Globus pallidus (tissue), 1 donor: ENCODE data around the gene NLN.
"Not testable (repeated sequence)": the region's sequence is repeated elsewhere in the genome, so short reads cannot be mapped to it uniquely, and the experiment has no call there.

ENCODE experiments used
- DNase-seq: peaks from one replicate; pipeline ENCODE4 v3.0.0-alpha.2; 2015; ENCODE audit warnings: low spot score

Gene NLN

GRCh38 chr5:65721720-65722574, at the start of gene NLN, which contains the start of gene SGTB:
TSS of gene NLN (plus strand) at chr5:65722205. CDS start at chr5:65722374, 169 bp downstream.
TSS of gene SGTB (minus strand) at chr5:65722109. CDS start at chr5:65720807, 1,302 bp downstream.
- DNase-seq = peak; percentile 88

GRCh38 chr5:65672796-65673195, 49.2 kb upstream of the NLN start:
- no peak for DNase-seq

DNA sequence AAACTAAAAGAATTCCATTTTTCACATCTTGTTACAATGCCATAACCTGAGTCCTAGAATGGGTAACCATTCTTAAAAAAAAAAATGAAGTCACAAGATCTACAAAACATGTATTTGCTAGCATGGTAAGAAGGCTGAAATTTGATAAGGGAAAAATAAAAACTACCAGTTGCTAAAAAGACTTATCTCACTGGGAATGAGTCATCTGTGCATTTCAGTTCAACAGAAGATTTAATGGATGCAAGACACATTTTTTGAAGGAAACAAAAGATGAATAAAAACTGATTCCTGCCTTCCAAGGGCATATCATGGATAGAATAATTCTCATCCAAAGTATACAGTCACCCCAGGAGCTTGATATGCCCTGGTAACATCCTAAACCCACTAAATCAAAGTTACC, 47.3 kb upstream of the NLN start:
- DNase-seq = no peak

- not testable (repeated sequence) for DNase-seq
These were observed 45.9 kb upstream of the NLN start for GRCh38 chr5:65676056-65676455.

DNA sequence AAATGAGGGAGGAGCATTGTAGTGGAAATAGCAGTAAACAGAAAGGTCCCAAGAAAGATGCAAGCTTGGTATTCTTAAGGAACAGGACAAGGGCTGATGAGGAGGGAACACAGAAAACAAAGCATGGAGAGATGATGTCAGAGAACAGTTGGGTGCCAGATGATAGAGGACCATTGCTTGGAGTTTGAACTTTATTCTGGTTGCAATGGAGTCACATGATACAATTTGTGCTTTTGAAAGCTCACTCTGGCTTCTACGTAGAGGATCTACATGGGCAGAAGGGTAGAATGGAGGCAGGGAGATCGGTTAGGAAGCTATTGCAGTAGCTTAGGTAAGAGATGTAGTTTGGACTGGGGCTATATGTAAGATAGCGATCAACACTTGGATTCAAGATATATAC, 39.9 kb upstream of the NLN start:
- no peak for DNase-seq

GRCh38 chr5:65693121-65693520, 28.9 kb upstream of the NLN start:
- DNase-seq = no peak

- peak; percentile 11 for DNase-seq
These were observed 26.7 kb upstream of the NLN start for GRCh38 chr5:65695162-65695755.

GRCh38 chr5:65695896-65696295, 26.1 kb upstream of the NLN start:
- peak; percentile 87 for DNase-seq

GRCh38 chr5:65696892-65697291, 25.1 kb upstream of the NLN start:
- peak; percentile 12 for DNase-seq

DNA sequence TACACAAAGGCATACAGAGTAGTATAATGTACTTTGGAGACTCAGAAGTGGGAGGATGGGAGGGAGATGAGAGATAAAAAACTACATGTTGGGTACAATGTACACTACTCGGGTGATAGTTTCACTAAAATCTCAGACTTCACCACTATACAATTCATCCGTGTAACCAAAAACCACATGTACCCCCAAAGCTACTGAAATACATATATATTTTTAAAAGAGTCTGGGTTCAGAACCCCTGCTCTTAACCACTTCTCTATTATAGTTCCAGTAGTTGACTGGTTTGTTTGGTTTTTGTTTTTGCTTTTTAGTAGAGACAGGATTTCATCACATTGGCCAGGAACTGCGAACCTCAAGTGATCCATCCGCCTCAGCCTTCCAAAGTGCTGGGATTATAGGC, 22.7 kb upstream of the NLN start:
- no peak for DNase-seq

GRCh38 chr5:65702036-65702435, 20.0 kb upstream of the NLN start:
- no peak for DNase-seq

GRCh38 chr5:65704621-65705239, 17.3 kb upstream of the NLN start:
- no peak for DNase-seq

DNA sequence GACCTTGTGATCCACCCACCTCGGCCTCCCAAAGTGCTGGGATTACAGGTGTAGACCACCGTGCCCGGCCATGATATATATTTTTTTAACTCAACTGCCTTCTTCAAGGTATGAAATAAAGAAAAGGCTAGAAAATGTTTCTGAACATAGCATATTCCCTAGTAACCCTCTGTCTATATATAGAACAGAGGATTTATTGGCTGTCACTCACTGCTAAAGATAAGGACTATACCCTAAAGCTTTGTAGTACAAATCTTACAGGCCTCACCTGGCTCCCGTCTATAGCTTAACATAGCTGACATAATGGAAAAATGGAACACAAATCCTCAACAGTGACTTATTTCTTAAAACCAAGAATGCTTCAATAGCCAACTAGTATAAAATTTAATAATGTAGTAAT, 14.3 kb upstream of the NLN start:
- DNase-seq = no peak

DNA sequence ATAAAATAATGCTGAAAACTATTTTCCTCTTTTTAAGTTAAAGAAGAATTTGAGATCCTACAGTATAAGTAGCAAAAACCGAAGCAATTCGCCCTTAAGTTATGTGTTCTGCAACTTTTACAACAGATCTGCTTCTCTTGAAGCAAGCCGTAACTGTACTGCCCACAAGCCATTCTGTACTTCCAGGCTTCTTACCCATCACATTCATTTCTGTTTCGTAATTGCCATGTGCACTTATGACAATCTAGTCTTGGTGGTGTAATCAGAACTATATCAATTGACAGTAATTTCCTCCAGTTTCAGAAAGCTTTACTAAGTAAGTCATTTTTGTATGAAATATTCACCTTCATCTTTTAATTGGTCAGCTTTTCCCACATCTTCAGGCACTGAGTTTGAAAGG, 13.9 kb upstream of the NLN start:
- DNase-seq = no peak

DNA sequence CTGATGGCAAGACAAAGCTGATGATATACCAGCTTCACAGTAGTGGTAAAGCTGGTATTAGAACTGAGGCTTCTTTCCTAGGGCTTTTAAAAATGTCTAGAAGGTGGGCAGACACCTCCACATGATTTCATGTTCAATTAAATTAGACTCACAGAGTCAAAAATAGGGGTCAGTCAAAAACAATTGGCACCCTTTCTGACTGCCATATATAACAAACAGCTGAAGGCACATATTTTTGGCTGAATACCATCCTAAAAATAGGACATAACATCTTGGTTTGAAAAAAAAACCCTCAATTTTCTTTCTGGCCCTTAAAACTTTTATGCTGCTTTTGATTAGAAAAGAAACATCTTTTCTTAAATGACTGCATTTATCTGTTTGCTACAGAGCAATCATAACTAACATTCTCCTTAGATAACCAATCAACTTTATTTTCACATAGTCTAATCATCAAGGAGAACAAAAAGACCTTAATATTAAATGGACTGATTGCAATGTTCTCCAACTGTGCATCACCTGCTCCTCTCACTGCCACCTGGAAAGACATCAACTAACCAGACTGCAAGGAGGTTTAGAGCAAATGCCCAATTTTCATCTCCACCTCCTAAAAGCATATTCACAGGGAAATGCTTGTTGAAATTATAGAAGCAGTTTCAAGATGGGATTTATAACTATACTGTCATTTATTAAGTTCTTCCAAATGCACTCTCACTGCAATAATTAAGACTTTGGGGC, 3.3 kb upstream of the NLN start:
- no peak for DNase-seq

GRCh38 chr5:65721050-65721719, 820 bp upstream of the NLN start:
- peak; percentile 65 for DNase-seq

DNA sequence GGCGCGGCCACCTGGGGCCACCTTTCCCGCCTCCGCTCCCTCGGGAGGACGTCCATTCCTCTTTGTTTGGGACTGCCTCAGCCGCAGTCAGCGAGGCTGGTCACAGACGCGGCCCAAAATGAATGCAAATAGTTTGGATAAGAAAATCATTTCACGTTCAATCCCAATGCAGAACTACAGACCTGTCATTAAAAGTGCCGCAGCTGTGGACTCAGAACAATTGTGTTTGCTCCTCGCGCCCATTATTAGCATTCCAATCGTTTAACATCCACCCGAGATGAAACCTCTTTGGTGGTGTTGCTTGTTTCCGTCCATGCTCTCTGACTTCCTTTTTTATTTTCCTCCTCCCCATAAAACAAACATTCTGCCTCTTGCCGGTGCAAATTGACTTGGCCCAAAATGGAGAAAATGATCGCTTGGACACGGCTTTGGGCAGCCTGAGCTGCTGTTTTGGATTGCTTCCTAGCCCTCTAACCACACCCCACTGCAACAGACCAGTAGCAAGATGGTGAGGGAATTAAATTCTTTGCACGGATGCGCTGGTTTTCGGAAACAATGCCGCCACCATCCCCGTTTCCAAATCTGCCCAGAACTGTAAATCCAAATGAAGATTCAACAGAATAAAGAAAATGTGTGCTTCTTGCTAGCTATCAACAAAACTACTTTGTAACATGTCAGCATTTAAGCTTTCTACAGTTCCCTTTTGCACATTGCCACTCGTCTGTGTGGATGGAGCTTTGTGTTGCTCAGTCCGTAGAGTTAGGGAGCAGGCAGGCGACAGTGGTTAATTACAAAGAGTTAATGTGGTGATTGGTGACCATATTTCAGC, 784 bp downstream of the NLN start:
- DNase-seq = peak; percentile 57

DNA sequence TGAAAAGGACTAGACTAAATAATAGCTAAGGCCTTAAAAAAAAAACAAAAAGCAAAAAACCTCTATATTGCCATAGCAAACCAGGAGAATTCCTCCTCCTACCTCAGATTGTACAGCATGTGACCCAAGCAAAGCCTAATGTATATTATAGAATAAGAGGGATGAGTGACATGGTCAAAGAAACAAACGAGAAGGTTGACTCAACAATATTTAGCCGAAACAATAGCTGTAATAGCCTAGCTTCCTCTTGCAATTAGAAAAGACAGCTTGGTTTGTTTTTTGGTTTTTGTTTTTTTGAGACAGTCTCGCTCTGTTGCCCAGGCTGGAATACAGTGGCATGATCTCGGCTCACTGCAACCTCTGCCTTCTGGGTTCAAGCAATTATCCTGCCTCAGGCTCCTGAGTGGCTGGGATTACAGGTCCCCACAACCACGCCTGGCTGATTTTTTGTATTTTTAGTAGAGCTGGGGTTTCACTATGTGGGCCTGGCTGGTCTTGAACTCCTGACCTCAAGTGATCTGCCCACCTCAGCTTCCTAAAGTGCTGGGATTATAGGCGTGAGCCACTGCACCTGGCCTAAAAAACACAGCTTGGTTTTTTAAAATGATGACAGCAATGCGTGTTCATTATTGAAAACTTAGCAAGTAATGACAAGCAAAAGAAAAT, 5.6 kb downstream of the NLN start:
- no peak for DNase-seq

DNA sequence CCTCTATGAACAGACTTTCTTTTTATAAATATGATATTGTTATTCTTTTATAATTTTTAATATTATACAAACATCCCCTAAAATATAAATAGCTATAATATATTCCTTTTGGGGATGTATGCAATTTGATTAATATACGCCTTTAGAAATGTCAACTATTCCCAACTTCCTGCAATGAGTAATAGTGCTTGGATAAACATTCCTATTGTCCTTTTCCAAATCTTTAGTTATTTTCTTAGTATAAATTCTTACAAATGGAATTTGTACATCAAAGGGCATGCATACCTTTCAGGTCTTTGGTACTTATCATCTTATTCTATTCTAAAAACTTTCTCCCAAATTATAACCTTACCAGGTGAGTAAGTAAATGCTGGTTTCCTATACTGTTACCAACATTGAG, 6.2 kb downstream of the NLN start:
- no peak for DNase-seq

DNA sequence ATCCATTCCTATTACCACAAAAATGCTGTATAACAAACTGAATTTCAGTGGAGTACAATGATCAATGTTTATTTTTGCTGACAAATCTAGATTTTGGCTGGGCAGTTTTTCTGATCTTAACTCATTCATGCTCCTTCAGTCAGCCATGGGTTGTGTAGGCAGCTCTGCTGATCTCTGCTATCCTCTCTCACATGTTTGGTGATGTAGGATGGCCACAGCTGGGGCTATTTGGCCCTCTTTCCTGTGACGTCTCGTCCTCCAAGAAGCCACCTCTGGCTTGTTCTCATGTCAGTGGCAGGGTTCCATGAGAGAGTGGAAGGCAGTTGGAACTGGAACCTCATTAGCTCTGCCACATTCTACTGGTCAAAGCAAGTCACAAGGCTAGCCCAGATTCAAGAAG, 8.9 kb downstream of the NLN start:
- DNase-seq = no peak
